Gastroesophageal sphincter (tissue), 4 donors: ENCODE results near the gene LRRC3. TPM values are rescaled to one million over a fixed set of nuclear protein-coding genes. Genes with fewer than 3 reads are reported as not detected.

Experiments used
- ATAC-seq: fragments of 150-250 bp; one replicate; pipeline ENCODE4 v1.9.1; 2016; ENCODE audit warnings: mild to moderate bottlenecking, moderate library complexity
- H3K27ac ChIP-seq, 4 donors: fragments of 200-600 bp; sonication (generic) in 3 of 4; 1 replicate in 3 of 4; 2 replicates in 1 of 4; pipeline ENCODE4 v1.5.1; 2016 to 2019
- H3K27me3 ChIP-seq: fragments of 200-600 bp; sonication (generic); one replicate; pipeline ENCODE4 v1.5.1; 2019
- H3K36me3 ChIP-seq, 2 donors: fragments of 200-600 bp; sonication (generic); one replicate each; pipeline ENCODE4 v1.5.1; 2019; ENCODE audit warnings: control low read depth in 1 of 2
- H3K4me1 ChIP-seq, 3 donors: fragments of 200-600 bp; sonication (generic); 1 replicate in 2 of 3; 2 replicates in 1 of 3; pipeline ENCODE4 v1.5.1; 2016 to 2019; ENCODE audit warnings: control low read depth in 2 of 3
- H3K4me3 ChIP-seq, 2 donors: fragments of 200-600 bp; sonication (generic); one replicate each; pipeline ENCODE4 v1.5.1; 2019; ENCODE audit warnings: mild to moderate bottlenecking in 1 of 2, moderate library complexity in 1 of 2
- H3K9me3 ChIP-seq, 3 donors: fragments of 200-600 bp; sonication (generic); one replicate each; pipeline ENCODE4 v1.5.1; 2017 to 2019; ENCODE audit warnings: control low read depth in 2 of 3
- CTCF ChIP-seq, 4 experiments: fragments of 200-600 bp in 2 of 4; fragments of 450-650 bp in 2 of 4; sonication (generic) in 1 of 4; IDR thresholded peaks; one replicate each; pipeline ENCODE4 v1.5.1; 2017 to 2019; ENCODE audit warnings: antibody characterized with exemption in 4 of 4, mild to moderate bottlenecking in 2 of 4, moderate library complexity in 2 of 4
- EP300 ChIP-seq: sonication (generic); formaldehyde crosslinking; IDR thresholded peaks from one replicate; pipeline ENCODE4 v1.6.1; 2017; ENCODE audit warnings: antibody characterized with exemption, mild to moderate bottlenecking
- POLR2A ChIP-seq, 2 donors: fragments of 450-650 bp; IDR thresholded peaks; one replicate each; pipeline ENCODE4 v1.6.1; 2017; ENCODE audit warnings: antibody characterized with exemption in 2 of 2, mild to moderate bottlenecking in 2 of 2, moderate library complexity in 1 of 2
- POLR2AphosphoS5 ChIP-seq: sonication (generic); formaldehyde crosslinking; IDR thresholded peaks from one replicate; pipeline ENCODE4 v1.6.1; 2017; ENCODE audit warnings: antibody characterized with exemption
- WGBS, 2 donors: methylation state at CpG; one replicate each; pipeline ENCODE4 v1.1.5; 2018; ENCODE audit warnings: low coverage in 1 of 2; 5-methylcytosine and 5-hydroxymethylcytosine counted together
- total RNA-seq, 4 donors: library from RNA; depleted of rRNA; stranded (reverse); fragments of >200 nt; gene quantifications; one replicate each; pipeline ENCODE4 v1.1.0, GENCODE V29; 2016

The LRRC3 gene
- total RNA-seq, 4 donors from 2014 or later: 2.7 to 8.3 (median 6.7) TPM

- TF ChIP-seq POLR2AphosphoS5 (no peak), CTCF (IDR thresholded peaks at IDR 0.05) (no peak), POLR2A (IDR thresholded peaks at IDR 0.05) (no peak), EP300 (no peak)
- no peak for ATAC-seq
- H3K36me3 ChIP-seq: no peaks in the 10 kb centered on the region
- H3K4me3 ChIP-seq: no peak overlapping the region
- peaks cover 41% of the 10 kb centered on the region for H3K27me3 ChIP-seq
- H3K27ac ChIP-seq: no peak overlapping the region
- WGBS, 2 donors: 86% methylated on average over 9 to 20 of the region's 28 CpGs
- no peaks in the 10 kb centered on the region for H3K4me1 ChIP-seq
- H3K9me3 ChIP-seq: peaks cover 0 to 25% (median 0%) of the 10 kb centered on the region in 3 donors
Observed at GRCh38 chr21:44427241-44428120, 27.8 kb upstream of the LRRC3 start.

- no peaks in the 10 kb centered on the region for H3K36me3 ChIP-seq
- TF ChIP-seq EP300 (no peak), POLR2AphosphoS5 (no peak), CTCF (IDR thresholded peaks at IDR 0.05) (no peak), POLR2A (IDR thresholded peaks at IDR 0.05) (no peak)
- no peak overlapping the region for H3K27ac ChIP-seq
- H3K4me1 ChIP-seq: no peaks in the 10 kb centered on the region
- no peak overlapping the region for H3K4me3 ChIP-seq
- WGBS, 2 donors: 54 to 63% methylated on average over 3 of the region's 3 CpGs
- H3K9me3 ChIP-seq: peaks cover 0 to 25% (median 0%) of the 10 kb centered on the region in 3 donors
- peaks cover 41% of the 10 kb centered on the region for H3K27me3 ChIP-seq
- no peak for ATAC-seq
Observed at GRCh38 chr21:44428281-44428960, 26.9 kb upstream of the LRRC3 start.

GRCh38 chr21:44429894-44430293 is 25.4 kb upstream of the LRRC3 start:
- Histone ChIP-seq H3K9me3 (peaks cover 0 to 25% (median 0%) of the 10 kb centered on the region in 3 donors), H3K27me3 (peaks cover 34% of the 10 kb centered on the region), H3K36me3 (no peaks in the 10 kb centered on the region), H3K27ac (no peak overlapping the region), H3K4me3 (no peak overlapping the region), H3K4me1 (no peaks in the 10 kb centered on the region)
- no peak for ATAC-seq
- WGBS, 2 donors: 58% methylated on average over 1 of the region's 1 CpG; no CpG with 5 or more reads in 1 of the 2 donors
- TF ChIP-seq EP300 (no peak), POLR2AphosphoS5 (no peak), POLR2A (IDR thresholded peaks at IDR 0.05) (no peak), CTCF (IDR thresholded peaks at IDR 0.05) (no peak)

- no peaks in the 10 kb centered on the region for H3K36me3 ChIP-seq
- ATAC-seq: no peak
- WGBS, 2 donors: 81 to 89% methylated on average over 4 of the region's 4 CpGs
- TF ChIP-seq POLR2AphosphoS5 (no peak), CTCF (IDR thresholded peaks at IDR 0.05) (no peak), POLR2A (IDR thresholded peaks at IDR 0.05) (no peak)
- peaks cover 0 to 25% (median 0%) of the 10 kb centered on the region in 3 donors for H3K9me3 ChIP-seq
- no peak overlapping the region for H3K4me3 ChIP-seq
- no peaks in the 10 kb centered on the region for H3K4me1 ChIP-seq
- no peak overlapping the region for H3K27ac ChIP-seq
- peaks cover 20% of the 10 kb centered on the region for H3K27me3 ChIP-seq
Observed at GRCh38 chr21:44431300-44431699, 24.0 kb upstream of the LRRC3 start.
